A549 treated with AZD9567 at 1 μM for 4 hours (cell line): ENCODE data around the gene PWWP2B. TPM values are rescaled to one million over a fixed set of nuclear protein-coding genes. Genes with fewer than 3 reads are reported as not detected.

Source experiments
- total RNA-seq: library from RNA; stranded (reverse); fragments of 200-300 nt; extraction: Qiagen RNA extraction; gene quantifications from 5 replicates; pipeline ENCODE4 v1.2.3, GENCODE V29; 2022; ENCODE audit not compliant: insufficient read depth

The PWWP2B gene
- total RNA-seq = 9.6 to 16.0 TPM (median 15.6 TPM) in 5 replicates

GRCh38 chr10:132397036-132397541 is at the start of gene PWWP2B:
Gene PWWP2B, plus strand, starts transcription at chr10:132397200. Its CDS starts 27 bp downstream, at chr10:132397227.

Other genes with a start within 250 kb of the PWWP2B start
- 16.6 to 22.8 TPM (median 21.1 TPM) in 5 replicates for gene DPYSL4, start 210.3 kb upstream of the PWWP2B start, total RNA-seq
- gene STK32C, start 89.2 kb upstream of the PWWP2B start, total RNA-seq = 31.4 to 50.3 TPM (median 46.9 TPM) in 5 replicates
- 1.3 to 5.9 TPM (median 5.3 TPM) in 5 replicates for gene LRRC27, start 65.0 kb upstream of the PWWP2B start, total RNA-seq
- gene INPP5A, start 140.6 kb downstream of the PWWP2B start, total RNA-seq = 11.7 to 14.3 TPM (median 13.5 TPM) in 5 replicates